ENCODE data around the gene TSHZ3. TPM values are rescaled to one million over a fixed set of nuclear protein-coding genes. Genes with fewer than 3 reads are reported as not detected.

TSHZ3 gene
- total RNA-seq, 1 experiment from 2014 or later = 0.05 TPM

GRCh38 chr19:31296741-31297390 is 52.4 kb downstream of the TSHZ3 start:
- H2AFZ ChIP-seq (ENCODE audit: low read depth, low read length, poor library complexity, severe bottlenecking) = no peak overlapping the region
- no peak overlapping the region for H3K27ac ChIP-seq (ENCODE audit: low read depth, low read length)
- ATAC-seq (no peak), DNase-seq (ENCODE audit: low read depth, low spot score) (no peak)
- no peaks in the 10 kb centered on the region for H3K9me2 ChIP-seq (ENCODE audit: insufficient read depth)
- H3K9ac ChIP-seq (ENCODE audit: low read length) = no peak overlapping the region
- peaks cover 8 to 19% of the 10 kb centered on the region in 2 experiments; a peak in 2 of 4 replicates for H3K9me3 ChIP-seq (ENCODE audit: control insufficient read depth in 1 of 2, insufficient read depth in 1 of 2, low read depth in 1 of 2, low read length in 2 of 2)
- no peaks in the 10 kb centered on the region for H3K79me2 ChIP-seq (ENCODE audit: insufficient read depth, low read length)
- POLR2A ChIA-PET = no interaction called here
- TF ChIP-seq ZFX (IDR thresholded peaks at IDR 0.05) = no peak
- no peak for TF ChIP-seq ZNF274 (IDR thresholded peaks at IDR 0.05; ENCODE audit: low read depth, low read length)
- TF ChIP-seq ZBTB33 (IDR thresholded peaks at IDR 0.05; ENCODE audit: extremely low read depth, insufficient replicate concordance, low read length) = no peak
- no peak for TF ChIP-seq EZH2 (IDR thresholded peaks at IDR 0.05)
- no peak for TF ChIP-seq JUND (IDR thresholded peaks at IDR 0.05)
- TF ChIP-seq YY1 (IDR thresholded peaks at IDR 0.05; ENCODE audit: extremely low read depth, insufficient replicate concordance, low read depth, low read length) = no peak
- no peak for TF ChIP-seq EZH2phosphoT487 (IDR thresholded peaks at IDR 0.05; ENCODE audit: borderline replicate concordance)
- TF ChIP-seq RAD21 (IDR thresholded peaks at IDR 0.05; ENCODE audit: low read depth) = no peak
- TF ChIP-seq SP1 (IDR thresholded peaks at IDR 0.05; ENCODE audit: low read depth) = no peak
- no peak for TF ChIP-seq FOSL1 (IDR thresholded peaks at IDR 0.05; ENCODE audit: low read depth)
- no peak for TF ChIP-seq CTCF (IDR thresholded peaks at IDR 0.05 in 2 of 3, conservative IDR thresholded peaks at IDR 0.05 in 1 of 3; ENCODE audit: borderline replicate concordance in 1 of 3, insufficient read depth in 1 of 3, low read depth in 2 of 3, low read length in 2 of 3)
- TF ChIP-seq SRF (IDR thresholded peaks at IDR 0.05; ENCODE audit: low read depth) = no peak
- TF ChIP-seq MAX (IDR thresholded peaks at IDR 0.05) = no peak
- TF ChIP-seq ELF1 (IDR thresholded peaks at IDR 0.05; ENCODE audit: borderline replicate concordance, low read depth) = no peak
- TF ChIP-seq POLR2A (IDR thresholded peaks at IDR 0.05; ENCODE audit: borderline replicate concordance, extremely low read depth, insufficient read depth, insufficient read length) = no peak
- no peak for TF ChIP-seq TCF7L2 (IDR thresholded peaks at IDR 0.05; ENCODE audit: borderline replicate concordance, extremely low read depth, insufficient read depth, insufficient read length)
- TF ChIP-seq POLR2AphosphoS5 (IDR thresholded peaks at IDR 0.05; ENCODE audit: low read depth, low read length) = no peak
- no peak for TF ChIP-seq ATF3 (IDR thresholded peaks at IDR 0.05)
- TF ChIP-seq CEBPB (IDR thresholded peaks at IDR 0.05; ENCODE audit: low read depth) = no peak
- RAD21 ChIA-PET (ENCODE audit: low non-redundant PET in 1 of 2, low total read pairs in 2 of 2, uncharacterized antibody in 2 of 2, unreplicated experiment in 2 of 2) = no interaction called here
- no TSS peak for BruUV-seq (replicated peaks)
- no peaks in the 10 kb centered on the region for H3K36me3 ChIP-seq (ENCODE audit: control insufficient read depth in 1 of 2, insufficient read depth in 2 of 2, low read length in 2 of 2)
- H4K20me1 ChIP-seq (ENCODE audit: insufficient read depth) = no peaks in the 10 kb centered on the region
- no peaks in the 10 kb centered on the region for H3K27me3 ChIP-seq (ENCODE audit: insufficient read depth, low read length)
- intact Hi-C loops (cut with micrococcal nuclease) = no loop called here
- no peak overlapping the region for H3K4me2 ChIP-seq (ENCODE audit: low read length)
- H3K4me1 ChIP-seq (ENCODE audit: control insufficient read depth in 1 of 2, insufficient read depth in 2 of 2, low read length in 2 of 2) = no peaks in the 10 kb centered on the region
- CTCF ChIA-PET = no interaction called here
- H3K4me3 ChIP-seq (replicated peaks in 1 of 2; ENCODE audit: low read depth in 1 of 2, low read length in 2 of 2) = no peak overlapping the region

Data from HCT116 (cell line).